Measurements from ENCODE around the gene RFX3. TPM values are rescaled to one million over a fixed set of nuclear protein-coding genes. Genes with fewer than 3 reads are reported as not detected.

Gene RFX3
- total RNA-seq, 2 experiments from 2014 or later, result 22.9 to 24.8 TPM

GRCh38 chr9:3455717-3456116 lies 70.1 kb downstream of the RFX3 start:
- no peaks in the 10 kb centered on the region for H3K9me3 ChIP-seq (ENCODE audit: control insufficient read depth in 1 of 2, insufficient read depth in 1 of 2, low read length in 2 of 2)
- no peaks in the 10 kb centered on the region for H3K4me1 ChIP-seq (ENCODE audit: insufficient read depth, low read length)
- ATAC-seq (ENCODE audit: poor library complexity) (no peak), DNase-seq (no peak)
- H3K4me1 Mint-ChIP-seq (ENCODE audit: low read depth), result peaks cover 10% of the 10 kb centered on the region
- H3K9me3 Mint-ChIP-seq, result no peaks in the 10 kb centered on the region
- H3K4me3 ChIP-seq (ENCODE audit: low read length), result no peak overlapping the region
- no peaks in the 10 kb centered on the region for H3K27me3 ChIP-seq (ENCODE audit: control insufficient read depth in 1 of 2, insufficient read depth in 2 of 2, low read length in 2 of 2)
- H3K4me3 Mint-ChIP-seq, result no peak overlapping the region
- H3K36me3 ChIP-seq (ENCODE audit: insufficient read depth, low read length), result no peaks in the 10 kb centered on the region
- H3K27me3 Mint-ChIP-seq, result no peaks in the 10 kb centered on the region
- no peak for TF ChIP-seq CTCF (IDR thresholded peaks at IDR 0.05)
- no peak overlapping the region for H3K27ac Mint-ChIP-seq
- peaks cover 19% of the 10 kb centered on the region for H3K36me3 Mint-ChIP-seq (ENCODE audit: low read depth)
- H3K27ac ChIP-seq (ENCODE audit: low read depth in 1 of 2, low read length in 2 of 2), result no peak overlapping the region
- intact Hi-C loops (cut with DNase I, micrococcal nuclease), result no loop called here
- ChIA-PET CTCF (interaction anchor here (1.7 kb wide), 1 partner anchor 15 kb away, joined by 4 read pairs; no protein-coding TSS in a partner anchor), POLR2A (no interaction called here)

GRCh38 chr9:3455094-3455493 lies 70.7 kb downstream of the RFX3 start:
- no peak overlapping the region for H3K27ac Mint-ChIP-seq
- POLR2A ChIA-PET, result no interaction called here
- ATAC-seq (ENCODE audit: poor library complexity) (no peak), DNase-seq (no peak)
- no peaks in the 10 kb centered on the region for H3K9me3 Mint-ChIP-seq
- H3K36me3 Mint-ChIP-seq (ENCODE audit: low read depth), result peaks cover 19% of the 10 kb centered on the region
- no peaks in the 10 kb centered on the region for H3K27me3 Mint-ChIP-seq
- Histone ChIP-seq H3K4me3 (ENCODE audit: low read length) (no peak overlapping the region), H3K27me3 (ENCODE audit: control insufficient read depth in 1 of 2, insufficient read depth in 2 of 2, low read length in 2 of 2) (no peaks in the 10 kb centered on the region), H3K9me3 (ENCODE audit: control insufficient read depth in 1 of 2, insufficient read depth in 1 of 2, low read length in 2 of 2) (no peaks in the 10 kb centered on the region), H3K36me3 (ENCODE audit: insufficient read depth, low read length) (no peaks in the 10 kb centered on the region), H3K4me1 (ENCODE audit: insufficient read depth, low read length) (no peaks in the 10 kb centered on the region), H3K27ac (ENCODE audit: low read depth in 1 of 2, low read length in 2 of 2) (no peak overlapping the region)
- CTCF ChIA-PET, result interaction anchor here (1.7 kb wide), 1 partner anchor 14 kb away, joined by 4 read pairs; no protein-coding TSS in a partner anchor
- TF ChIP-seq CTCF (IDR thresholded peaks at IDR 0.05), result no peak
- intact Hi-C loops (cut with DNase I, micrococcal nuclease), result no loop called here
- H3K4me1 Mint-ChIP-seq (ENCODE audit: low read depth), result peaks cover 10% of the 10 kb centered on the region
- H3K4me3 Mint-ChIP-seq, result no peak overlapping the region

GRCh38 chr9:3451956-3452355 lies 73.8 kb downstream of the RFX3 start:
- ATAC-seq (ENCODE audit: poor library complexity) (no peak), DNase-seq (no peak)
- Mint-ChIP-seq H3K27me3 (no peaks in the 10 kb centered on the region), H3K27ac (no peak overlapping the region), H3K36me3 (ENCODE audit: low read depth) (peaks cover 6% of the 10 kb centered on the region), H3K9me3 (no peaks in the 10 kb centered on the region), H3K4me3 (no peak overlapping the region), H3K4me1 (ENCODE audit: low read depth) (peaks cover 6% of the 10 kb centered on the region)
- no peak for TF ChIP-seq CTCF (IDR thresholded peaks at IDR 0.05)
- ChIA-PET POLR2A (no interaction called here), CTCF (no interaction called here)
- Histone ChIP-seq H3K36me3 (ENCODE audit: insufficient read depth, low read length) (no peaks in the 10 kb centered on the region), H3K27me3 (ENCODE audit: control insufficient read depth in 1 of 2, insufficient read depth in 2 of 2, low read length in 2 of 2) (no peaks in the 10 kb centered on the region), H3K9me3 (ENCODE audit: control insufficient read depth in 1 of 2, insufficient read depth in 1 of 2, low read length in 2 of 2) (no peaks in the 10 kb centered on the region), H3K4me1 (ENCODE audit: insufficient read depth, low read length) (no peaks in the 10 kb centered on the region), H3K27ac (ENCODE audit: low read depth in 1 of 2, low read length in 2 of 2) (no peak overlapping the region), H3K4me3 (ENCODE audit: low read length) (no peak overlapping the region)
- intact Hi-C loops (cut with DNase I, micrococcal nuclease), result no loop called here
